Prostate gland (tissue), 2 donors: ENCODE results near the gene CROCC2.

Experiments used
- POLR2A ChIP-seq: fragments of 450-650 bp; IDR thresholded peaks from one replicate; pipeline ENCODE4 v1.6.1; 2016; ENCODE audit warnings: antibody characterized with exemption, mild to moderate bottlenecking
- POLR2AphosphoS5 ChIP-seq: sonication (generic); formaldehyde crosslinking; IDR thresholded peaks from one replicate; pipeline ENCODE4 v1.6.1; 2017; ENCODE audit warnings: antibody characterized with exemption
- TF ChIP-seq, protein P1 (sequence below), 4 experiments: fragments of 200-600 bp in 2 of 4; fragments of 450-650 bp in 2 of 4; sonication (generic) in 2 of 4; IDR thresholded peaks; 1 replicate in 3 of 4; 2 replicates in 1 of 4; pipeline ENCODE4 v1.5.1; 2016 to 2019; ENCODE audit warnings: antibody characterized with exemption in 4 of 4, mild to moderate bottlenecking in 2 of 4, moderate library complexity in 2 of 4

DNA sequence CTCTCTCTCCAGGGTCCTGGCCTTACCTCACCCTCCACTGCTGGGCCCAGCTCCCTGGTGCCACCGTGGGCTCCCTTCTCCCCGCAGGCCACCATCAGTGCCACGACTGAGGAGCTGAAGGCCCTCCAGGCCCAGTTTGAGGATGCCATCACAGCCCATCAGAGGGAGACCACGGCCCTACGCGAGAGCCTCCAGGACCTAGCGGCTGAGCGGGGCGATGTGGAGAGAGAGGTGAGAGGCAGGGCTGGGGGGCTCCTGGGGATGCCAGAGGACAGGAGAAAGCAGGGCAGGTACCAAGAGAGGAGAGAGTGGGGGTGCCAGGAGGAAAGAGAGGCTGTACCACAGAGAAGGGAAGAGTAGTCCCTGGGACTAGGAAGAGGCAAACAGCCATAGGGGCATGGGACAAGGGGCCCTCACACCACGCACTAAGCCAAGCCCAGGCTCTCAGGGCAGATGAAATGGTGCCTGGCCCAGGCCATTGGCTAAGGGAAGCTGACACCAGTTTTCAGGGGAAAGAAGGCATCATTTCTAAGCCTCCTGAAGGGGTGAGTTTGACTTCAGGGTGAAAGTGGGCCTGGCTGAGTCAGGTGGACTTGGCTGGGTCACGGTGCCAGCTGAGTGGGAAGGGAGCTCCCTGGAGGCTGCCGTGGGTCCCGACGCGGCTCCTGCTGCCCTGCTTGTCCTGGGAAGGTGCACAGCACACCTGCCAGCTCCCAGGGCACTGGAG lies 53.2 kb downstream of the CROCC2 start:
- TF ChIP-seq, protein P1, sequence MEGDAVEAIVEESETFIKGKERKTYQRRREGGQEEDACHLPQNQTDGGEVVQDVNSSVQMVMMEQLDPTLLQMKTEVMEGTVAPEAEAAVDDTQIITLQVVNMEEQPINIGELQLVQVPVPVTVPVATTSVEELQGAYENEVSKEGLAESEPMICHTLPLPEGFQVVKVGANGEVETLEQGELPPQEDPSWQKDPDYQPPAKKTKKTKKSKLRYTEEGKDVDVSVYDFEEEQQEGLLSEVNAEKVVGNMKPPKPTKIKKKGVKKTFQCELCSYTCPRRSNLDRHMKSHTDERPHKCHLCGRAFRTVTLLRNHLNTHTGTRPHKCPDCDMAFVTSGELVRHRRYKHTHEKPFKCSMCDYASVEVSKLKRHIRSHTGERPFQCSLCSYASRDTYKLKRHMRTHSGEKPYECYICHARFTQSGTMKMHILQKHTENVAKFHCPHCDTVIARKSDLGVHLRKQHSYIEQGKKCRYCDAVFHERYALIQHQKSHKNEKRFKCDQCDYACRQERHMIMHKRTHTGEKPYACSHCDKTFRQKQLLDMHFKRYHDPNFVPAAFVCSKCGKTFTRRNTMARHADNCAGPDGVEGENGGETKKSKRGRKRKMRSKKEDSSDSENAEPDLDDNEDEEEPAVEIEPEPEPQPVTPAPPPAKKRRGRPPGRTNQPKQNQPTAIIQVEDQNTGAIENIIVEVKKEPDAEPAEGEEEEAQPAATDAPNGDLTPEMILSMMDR (IDR thresholded peaks at IDR 0.05) = no peak
- TF ChIP-seq POLR2AphosphoS5 = no peak
- TF ChIP-seq POLR2A = no peak
